ENCODE measurements around the gene NMNAT3. TPM values are rescaled to one million over a fixed set of nuclear protein-coding genes. Genes with fewer than 3 reads are reported as not detected.

Gene NMNAT3
- polyA plus RNA-seq, 1 donor (not counting 4 experiments of a cell fraction or from before 2014, with no cell fraction given) = 1.6 TPM

DNA sequence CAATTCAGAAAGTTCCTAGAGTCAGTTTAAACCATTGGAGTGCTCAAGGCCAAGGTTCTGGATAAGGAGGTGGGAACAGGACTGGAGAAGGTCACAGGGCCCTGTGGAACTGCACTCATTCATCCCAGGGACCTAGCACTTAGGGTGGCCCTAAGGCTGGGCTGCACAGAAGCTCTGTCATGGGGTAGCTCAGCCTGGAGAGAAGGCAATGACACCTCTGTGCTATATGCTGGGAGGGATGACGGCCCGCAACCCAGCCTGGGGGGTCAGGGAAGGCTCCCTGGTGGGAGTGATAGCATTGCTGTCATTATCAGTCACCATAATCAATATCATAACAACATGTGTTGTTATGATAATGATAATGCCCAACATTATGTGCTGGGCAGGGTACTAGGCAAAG, 151.6 kb downstream of the NMNAT3 start:
- no peak for FAIRE-seq
- no peaks in the 10 kb centered on the region for H3K36me3 ChIP-seq (ENCODE audit: control insufficient read depth in 2 of 2, extremely low read depth in 1 of 2, insufficient read depth in 2 of 2, low read length in 2 of 2)
- no peak overlapping the region for H3K27ac ChIP-seq (ENCODE audit: control insufficient read depth, insufficient read depth, low read length)
- H3K4me1 ChIP-seq (ENCODE audit: control insufficient read depth, extremely low read depth, insufficient read depth, low read length) = peaks cover 2% of the 10 kb centered on the region
- no peaks in the 10 kb centered on the region for H3K79me2 ChIP-seq (ENCODE audit: control insufficient read depth, insufficient read depth, low read length)
- TF ChIP-seq, protein P1, sequence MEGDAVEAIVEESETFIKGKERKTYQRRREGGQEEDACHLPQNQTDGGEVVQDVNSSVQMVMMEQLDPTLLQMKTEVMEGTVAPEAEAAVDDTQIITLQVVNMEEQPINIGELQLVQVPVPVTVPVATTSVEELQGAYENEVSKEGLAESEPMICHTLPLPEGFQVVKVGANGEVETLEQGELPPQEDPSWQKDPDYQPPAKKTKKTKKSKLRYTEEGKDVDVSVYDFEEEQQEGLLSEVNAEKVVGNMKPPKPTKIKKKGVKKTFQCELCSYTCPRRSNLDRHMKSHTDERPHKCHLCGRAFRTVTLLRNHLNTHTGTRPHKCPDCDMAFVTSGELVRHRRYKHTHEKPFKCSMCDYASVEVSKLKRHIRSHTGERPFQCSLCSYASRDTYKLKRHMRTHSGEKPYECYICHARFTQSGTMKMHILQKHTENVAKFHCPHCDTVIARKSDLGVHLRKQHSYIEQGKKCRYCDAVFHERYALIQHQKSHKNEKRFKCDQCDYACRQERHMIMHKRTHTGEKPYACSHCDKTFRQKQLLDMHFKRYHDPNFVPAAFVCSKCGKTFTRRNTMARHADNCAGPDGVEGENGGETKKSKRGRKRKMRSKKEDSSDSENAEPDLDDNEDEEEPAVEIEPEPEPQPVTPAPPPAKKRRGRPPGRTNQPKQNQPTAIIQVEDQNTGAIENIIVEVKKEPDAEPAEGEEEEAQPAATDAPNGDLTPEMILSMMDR (optimal IDR thresholded peaks at IDR 0.05 in 1 of 3, IDR thresholded peaks at IDR 0.05 in 1 of 3, conservative IDR thresholded peaks at IDR 0.05 in 1 of 3; ENCODE audit: extremely low read depth in 1 of 3, insufficient read depth in 2 of 3, low read length in 3 of 3) = no peak
- no peak for TF ChIP-seq EZH2 (IDR thresholded peaks at IDR 0.05; ENCODE audit: low read length)
- dilution Hi-C loops (cut with MboI; ENCODE audit: extremely low pct_ligation_motif_present, low sequenced_read_pairs) = no loop called here
- no peak overlapping the region for H3K9ac ChIP-seq (ENCODE audit: control insufficient read depth, extremely low read depth, insufficient read depth, low read length)
- no peak for DNase-seq (ENCODE audit: low read depth, low spot score)
- H2AFZ ChIP-seq (ENCODE audit: control insufficient read depth, low read length) = no peak overlapping the region
- H3K4me3 ChIP-seq (ENCODE audit: control insufficient read depth in 2 of 3, extremely low read depth in 1 of 3, insufficient read depth in 2 of 3, low read depth in 1 of 3, low read length in 3 of 3) = no peak overlapping the region
- H4K20me1 ChIP-seq (ENCODE audit: control insufficient read depth, extremely low read depth, insufficient read depth, low read length) = no peaks in the 10 kb centered on the region
- H3K9me1 ChIP-seq (ENCODE audit: control insufficient read depth, extremely low read depth, insufficient read depth, low read length) = no peaks in the 10 kb centered on the region
- no peaks in the 10 kb centered on the region for H3K9me3 ChIP-seq (ENCODE audit: control insufficient read depth, low read depth, low read length)
- no peaks in the 10 kb centered on the region for H3K27me3 ChIP-seq (ENCODE audit: control insufficient read depth, extremely low read depth, insufficient read depth, low read length)
- no peak overlapping the region for H3K4me2 ChIP-seq (ENCODE audit: control insufficient read depth, extremely low read depth, insufficient read depth, low read depth, low read length)

DNA sequence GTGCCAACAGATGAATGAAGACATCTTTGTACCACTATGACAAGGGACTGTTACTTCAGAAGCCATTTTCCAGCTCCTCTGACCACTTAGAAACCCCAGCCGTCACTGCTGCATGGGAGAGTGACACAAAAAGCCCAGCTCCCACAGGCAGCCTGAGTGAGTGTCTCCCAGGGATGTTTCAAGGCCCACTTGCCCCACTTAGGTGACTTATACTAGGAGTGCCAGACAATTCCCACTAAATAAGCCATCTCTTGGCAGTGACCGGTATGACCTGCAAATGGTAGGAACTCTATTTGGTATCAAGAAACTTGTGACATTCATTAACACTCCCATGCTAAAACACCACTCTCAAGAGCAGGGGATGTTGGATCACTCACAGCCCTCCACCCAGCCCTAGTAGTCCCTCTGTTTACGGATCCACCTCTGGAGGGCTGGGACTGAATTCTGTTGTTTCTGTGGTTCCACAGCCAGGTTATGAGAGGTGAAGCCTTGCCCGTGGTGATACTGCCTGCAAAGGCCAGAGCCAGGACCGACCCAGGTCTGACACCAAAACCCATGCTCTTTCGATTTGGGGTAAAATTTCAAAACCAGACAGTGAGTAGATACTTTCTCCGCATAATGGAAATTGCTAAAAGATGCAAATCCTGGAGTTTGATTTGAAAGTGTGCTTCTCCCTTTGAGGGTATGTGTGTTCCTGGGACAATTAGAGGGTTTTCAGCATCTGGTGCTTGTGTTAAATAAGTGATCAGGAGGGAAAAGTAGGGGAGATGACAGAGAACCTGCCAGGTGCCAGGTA, 152.7 kb downstream of the NMNAT3 start:
- no peaks in the 10 kb centered on the region for H3K79me2 ChIP-seq (ENCODE audit: control insufficient read depth, insufficient read depth, low read length)
- no peak overlapping the region for H3K9ac ChIP-seq (ENCODE audit: control insufficient read depth, extremely low read depth, insufficient read depth, low read length)
- no peaks in the 10 kb centered on the region for H3K9me1 ChIP-seq (ENCODE audit: control insufficient read depth, extremely low read depth, insufficient read depth, low read length)
- H3K36me3 ChIP-seq (ENCODE audit: control insufficient read depth in 2 of 2, extremely low read depth in 1 of 2, insufficient read depth in 2 of 2, low read length in 2 of 2) = no peaks in the 10 kb centered on the region
- H3K27me3 ChIP-seq (ENCODE audit: control insufficient read depth, extremely low read depth, insufficient read depth, low read length) = no peaks in the 10 kb centered on the region
- H2AFZ ChIP-seq (ENCODE audit: control insufficient read depth, low read length) = no peak overlapping the region
- no peak overlapping the region for H3K27ac ChIP-seq (ENCODE audit: control insufficient read depth, insufficient read depth, low read length)
- no peak for DNase-seq (ENCODE audit: low read depth, low spot score)
- no peak for TF ChIP-seq EZH2 (IDR thresholded peaks at IDR 0.05; ENCODE audit: low read length)
- H3K9me3 ChIP-seq (ENCODE audit: control insufficient read depth, low read depth, low read length) = no peaks in the 10 kb centered on the region
- H4K20me1 ChIP-seq (ENCODE audit: control insufficient read depth, extremely low read depth, insufficient read depth, low read length) = no peaks in the 10 kb centered on the region
- FAIRE-seq = no peak
- dilution Hi-C loops (cut with MboI; ENCODE audit: extremely low pct_ligation_motif_present, low sequenced_read_pairs) = no loop called here
- H3K4me2 ChIP-seq (ENCODE audit: control insufficient read depth, extremely low read depth, insufficient read depth, low read depth, low read length) = no peak overlapping the region
- H3K4me3 ChIP-seq (ENCODE audit: control insufficient read depth in 2 of 3, extremely low read depth in 1 of 3, insufficient read depth in 2 of 3, low read depth in 1 of 3, low read length in 3 of 3) = no peak overlapping the region
- H3K4me1 ChIP-seq (ENCODE audit: control insufficient read depth, extremely low read depth, insufficient read depth, low read length) = peaks cover 2% of the 10 kb centered on the region

All from keratinocyte (primary cell).